PC-3 (cell line): ENCODE data around the gene KAZN. TPM values are rescaled to one million over a fixed set of nuclear protein-coding genes. Genes with fewer than 3 reads are reported as not detected.

Source experiments
- ATAC-seq: fragments of 200-7000 bp; cut with Tn5 transposase; 2 replicates; pipeline ENCODE4 v1.9.1; 2020; ENCODE audit warnings: mild to moderate bottlenecking, moderate library complexity
- BruUV-seq: library from RNA; stranded (reverse); fragments of 400-500 nt; replicated peaks from 2 replicates; lab custom pipeline; 2021; lab: Mats Ljungman, UMichigan
- CTCF ChIA-PET: fragments of 300-600 bp; sonication (Branson Sonifier 250); formaldehyde crosslinking; loops from one replicate; lab custom pipeline; 2022; ENCODE audit warnings: antibody characterized with exemption; lab: Charles Lee
- POLR2A ChIA-PET: fragments of 300-600 bp; sonication (Branson Sonifier 250); formaldehyde crosslinking; loops from one replicate; lab custom pipeline; 2022; ENCODE audit warnings: antibody characterized with exemption; ENCODE audit not compliant: unreplicated experiment; lab: Charles Lee
- DNase-seq: peaks from one replicate; pipeline ENCODE4 v3.0.0-alpha.2; 2015
- H2AFZ ChIP-seq: fragments of 300-600 bp; sonication (generic); 2 replicates; pipeline ENCODE4 v1.6.0; 2016; ENCODE audit warnings: antibody characterized with exemption, low read length
- H3F3A ChIP-seq: fragments of 300-600 bp; sonication (generic); one replicate; pipeline ENCODE4 v1.6.0; 2017; ENCODE audit warnings: antibody characterized with exemption, low read length, control low read depth, mild to moderate bottlenecking; ENCODE audit not compliant: unreplicated experiment
- H3K27ac ChIP-seq: fragments of 300-600 bp; sonication (generic); 2 replicates; pipeline ENCODE4 v1.5.1; 2016; ENCODE audit warnings: mild to moderate bottlenecking, low read length
- H3K27me3 ChIP-seq: fragments of 300-600 bp; sonication (generic); 2 replicates; pipeline ENCODE4 v1.6.1; 2016; ENCODE audit warnings: low read length, mixed read lengths
- H3K36me3 ChIP-seq: fragments of 300-600 bp; sonication (generic); 2 replicates; pipeline ENCODE4 v1.6.1; 2016; ENCODE audit warnings: low read depth, mixed run types, low read length, mixed read lengths
- H3K4me1 ChIP-seq: fragments of 300-600 bp; sonication (generic); 2 replicates; pipeline ENCODE4 v1.5.1; 2016; ENCODE audit warnings: low read length; ENCODE audit not compliant: insufficient read depth
- H3K4me2 ChIP-seq: fragments of 300-600 bp; sonication (generic); 2 replicates; pipeline ENCODE4 v1.6.0; 2016; ENCODE audit warnings: low read length
- H3K4me3 ChIP-seq: fragments of 300-600 bp; sonication (generic); 2 replicates; pipeline ENCODE4 v1.5.1; 2016; ENCODE audit warnings: mild to moderate bottlenecking, low read length, mixed read lengths
- H3K79me2 ChIP-seq: fragments of 300-600 bp; sonication (generic); 2 replicates; pipeline ENCODE4 v1.6.1; 2017; ENCODE audit warnings: low read length, mixed read lengths
- H3K9ac ChIP-seq: fragments of 300-600 bp; sonication (generic); 2 replicates; pipeline ENCODE4 v1.6.0; 2016; ENCODE audit warnings: mild to moderate bottlenecking, low read length
- H3K9me2 ChIP-seq: fragments of 300-600 bp; sonication (generic); replicated peaks from 2 replicates; pipeline ENCODE4 v1.6.1; 2016; ENCODE audit warnings: mixed run types, low read length, mixed read lengths
- H3K9me3 ChIP-seq: fragments of 300-600 bp; sonication (generic); 2 replicates; pipeline ENCODE4 v1.6.1; 2016; ENCODE audit warnings: low read length, mixed read lengths
- H4K20me1 ChIP-seq: fragments of 300-600 bp; sonication (generic); 2 replicates; pipeline ENCODE4 v1.6.1; 2016; ENCODE audit warnings: low read length, mixed read lengths
- EZH2 ChIP-seq: fragments of 300-600 bp; sonication (generic); IDR thresholded peaks from one replicate; pipeline ENCODE4 v1.6.1; 2017; ENCODE audit warnings: antibody characterized with exemption, mild to moderate bottlenecking, low read length; ENCODE audit not compliant: unreplicated experiment
- EZH2phosphoT487 ChIP-seq: fragments of 300-600 bp; sonication (generic); IDR thresholded peaks from 2 replicates; pipeline ENCODE4 v1.6.1; 2018; ENCODE audit warnings: mild to moderate bottlenecking, antibody characterized with exemption, low read length, borderline replicate concordance
- intact Hi-C: fragments of 100-400 bp; cut with micrococcal nuclease; formaldehyde crosslinking; loops from 2 replicates; pipeline ENCODE4 v1.9.0; 2023
- total RNA-seq: library from RNA; depleted of rRNA; stranded (reverse); fragments of >200 nt; gene quantifications from 2 replicates; pipeline ENCODE4 v1.2.3, GENCODE V29; 2014
- TF ChIP-seq, protein P1 (sequence below): fragments of 300-600 bp; sonication (generic); conservative IDR thresholded peaks from 2 replicates; pipeline ENCODE4 v1.5.1; 2017; ENCODE audit warnings: antibody characterized with exemption, low read depth, mild to moderate bottlenecking, low read length

KAZN gene
- total RNA-seq, 1 experiment from 2014 or later = 2.0 TPM

DNA sequence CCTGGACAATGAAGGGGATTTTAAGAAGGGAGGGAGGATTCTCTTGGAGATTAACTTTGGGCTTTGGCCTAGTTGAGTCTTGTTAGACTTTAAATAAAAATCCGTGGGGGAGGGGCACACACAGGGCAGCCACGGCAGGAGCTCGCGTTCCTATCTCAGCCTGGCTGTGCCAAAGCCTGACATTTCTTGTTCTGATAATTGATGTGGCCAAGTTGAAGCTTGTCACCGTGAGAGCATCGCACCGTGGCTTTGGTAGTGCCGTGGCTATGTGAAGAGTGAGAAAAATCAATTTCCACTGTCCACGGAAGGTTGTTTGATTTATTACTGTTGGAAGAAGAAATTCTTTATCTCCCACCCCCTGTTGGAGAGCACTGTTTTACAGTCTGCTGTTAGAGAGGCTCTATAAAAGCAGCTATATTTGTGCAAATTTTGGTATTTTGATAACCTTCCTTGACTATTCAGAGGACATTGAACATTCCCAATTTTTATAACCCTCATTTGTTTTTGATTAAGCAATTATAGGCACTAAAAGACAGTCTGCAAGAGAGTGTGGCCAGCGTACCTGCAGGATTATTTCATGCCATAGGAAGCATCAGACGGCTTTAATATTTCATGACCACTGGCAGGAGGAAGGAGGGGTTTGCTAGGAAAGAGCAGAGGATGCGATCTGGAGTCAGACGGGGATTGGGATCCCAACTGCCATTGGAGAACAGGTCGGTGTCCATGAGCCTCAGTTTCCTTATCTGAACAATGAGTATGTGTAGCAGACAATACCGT, 160.7 kb downstream of the KAZN start:
- POLR2A ChIA-PET = no interaction called here
- 0 out of 2 replicates have a peak, but pooled peaks cover 4% of the 10 kb centered on the region for H3K4me1 ChIP-seq
- H3K79me2 ChIP-seq = no peaks in the 10 kb centered on the region
- no peaks in the 10 kb centered on the region for H3K36me3 ChIP-seq
- TF ChIP-seq EZH2phosphoT487 (no peak), EZH2 (no peak)
- TF ChIP-seq, protein P1, sequence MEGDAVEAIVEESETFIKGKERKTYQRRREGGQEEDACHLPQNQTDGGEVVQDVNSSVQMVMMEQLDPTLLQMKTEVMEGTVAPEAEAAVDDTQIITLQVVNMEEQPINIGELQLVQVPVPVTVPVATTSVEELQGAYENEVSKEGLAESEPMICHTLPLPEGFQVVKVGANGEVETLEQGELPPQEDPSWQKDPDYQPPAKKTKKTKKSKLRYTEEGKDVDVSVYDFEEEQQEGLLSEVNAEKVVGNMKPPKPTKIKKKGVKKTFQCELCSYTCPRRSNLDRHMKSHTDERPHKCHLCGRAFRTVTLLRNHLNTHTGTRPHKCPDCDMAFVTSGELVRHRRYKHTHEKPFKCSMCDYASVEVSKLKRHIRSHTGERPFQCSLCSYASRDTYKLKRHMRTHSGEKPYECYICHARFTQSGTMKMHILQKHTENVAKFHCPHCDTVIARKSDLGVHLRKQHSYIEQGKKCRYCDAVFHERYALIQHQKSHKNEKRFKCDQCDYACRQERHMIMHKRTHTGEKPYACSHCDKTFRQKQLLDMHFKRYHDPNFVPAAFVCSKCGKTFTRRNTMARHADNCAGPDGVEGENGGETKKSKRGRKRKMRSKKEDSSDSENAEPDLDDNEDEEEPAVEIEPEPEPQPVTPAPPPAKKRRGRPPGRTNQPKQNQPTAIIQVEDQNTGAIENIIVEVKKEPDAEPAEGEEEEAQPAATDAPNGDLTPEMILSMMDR = no peak
- H3K27me3 ChIP-seq = no peaks in the 10 kb centered on the region
- no peak overlapping the region for H3K9ac ChIP-seq
- CTCF ChIA-PET = interaction anchor here (0.6 kb wide), 1 partner anchor 110 kb away, joined by 3 read pairs; no protein-coding TSS in a partner anchor
- H4K20me1 ChIP-seq = no peaks in the 10 kb centered on the region
- H3K9me2 ChIP-seq = no peaks in the 10 kb centered on the region
- intact Hi-C loops = no loop called here
- BruUV-seq = no TSS peak
- ATAC-seq (no peak), DNase-seq (no peak)
- H3K4me3 ChIP-seq = no peak overlapping the region
- no peak overlapping the region for H3K4me2 ChIP-seq
- H2AFZ ChIP-seq = no peak overlapping the region
- no peaks in the 10 kb centered on the region for H3K9me3 ChIP-seq
- no peak overlapping the region for H3K27ac ChIP-seq
- no peaks in the 10 kb centered on the region for H3F3A ChIP-seq

DNA sequence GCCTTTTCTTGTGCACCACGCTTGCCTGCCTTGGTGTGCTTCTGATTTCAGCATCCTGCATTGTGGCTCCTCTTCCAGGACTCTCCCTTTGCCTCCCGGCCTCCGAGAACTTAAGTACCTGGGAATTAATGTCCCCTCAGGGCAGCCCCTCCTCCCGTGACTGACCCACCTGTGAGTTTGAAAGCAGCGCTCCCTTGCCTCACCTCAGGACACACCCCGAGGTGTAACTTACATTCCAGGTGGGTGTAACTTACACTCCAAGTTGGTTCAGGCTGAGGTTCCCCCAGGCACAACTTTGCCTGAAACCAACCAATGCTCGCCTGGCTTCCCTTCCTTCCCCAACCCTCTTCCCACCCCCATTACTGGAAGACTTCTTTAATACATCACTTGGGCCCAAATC, 161.4 kb downstream of the KAZN start:
- no peak overlapping the region for H3K4me3 ChIP-seq
- H3K4me2 ChIP-seq = no peak overlapping the region
- no peaks in the 10 kb centered on the region for H3K79me2 ChIP-seq
- H3K9me3 ChIP-seq = no peaks in the 10 kb centered on the region
- H4K20me1 ChIP-seq = no peaks in the 10 kb centered on the region
- no peak overlapping the region for H3K27ac ChIP-seq
- no peak overlapping the region for H2AFZ ChIP-seq
- intact Hi-C loops = no loop called here
- ATAC-seq (no peak), DNase-seq (no peak)
- H3K9ac ChIP-seq = no peak overlapping the region
- H3K4me1 ChIP-seq = peaks cover 9% of the 10 kb centered on the region; the same call in 1 of the 2 replicates
- H3K36me3 ChIP-seq = no peaks in the 10 kb centered on the region
- ChIA-PET POLR2A (no interaction called here), CTCF (no interaction called here)
- no peak for TF ChIP-seq EZH2
- TF ChIP-seq, protein P1 = no peak
- no peak for TF ChIP-seq EZH2phosphoT487
- H3K27me3 ChIP-seq = no peaks in the 10 kb centered on the region
- BruUV-seq = no TSS peak
- H3K9me2 ChIP-seq = no peaks in the 10 kb centered on the region
- H3F3A ChIP-seq = no peaks in the 10 kb centered on the region

DNA sequence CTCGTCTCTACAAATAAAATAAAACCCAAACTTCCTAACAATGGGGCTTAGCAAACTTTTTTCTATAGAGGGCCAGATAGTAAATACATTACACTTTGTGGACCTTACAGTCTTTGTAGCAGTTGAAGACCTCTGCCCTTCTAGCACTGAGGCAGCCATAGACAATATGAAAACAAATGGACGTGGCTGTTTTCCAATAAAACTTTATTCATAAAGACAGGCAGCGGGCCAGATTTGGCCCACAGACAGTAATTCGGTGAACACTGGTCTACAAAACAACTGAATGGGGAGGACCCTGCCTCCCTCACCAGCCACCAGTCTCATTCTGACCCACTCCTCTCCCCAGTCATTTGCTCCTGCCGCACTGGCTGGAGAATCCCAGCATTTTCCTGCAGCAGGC, 162.3 kb downstream of the KAZN start:
- H3K9me3 ChIP-seq = no peaks in the 10 kb centered on the region
- no peak for TF ChIP-seq EZH2phosphoT487
- TF ChIP-seq EZH2 = no peak
- TF ChIP-seq, protein P1 = no peak
- CTCF ChIA-PET = no interaction called here
- H3F3A ChIP-seq = no peaks in the 10 kb centered on the region
- no peaks in the 10 kb centered on the region for H3K27me3 ChIP-seq
- no peaks in the 10 kb centered on the region for H3K36me3 ChIP-seq
- BruUV-seq = no TSS peak
- intact Hi-C loops = no loop called here
- ATAC-seq = no peak
- no peak overlapping the region for H3K9ac ChIP-seq
- H3K9me2 ChIP-seq = no peaks in the 10 kb centered on the region
- no peak overlapping the region for H3K4me3 ChIP-seq
- H3K4me1 ChIP-seq = peaks cover 18% of the 10 kb centered on the region
- no peak for DNase-seq
- no peaks in the 10 kb centered on the region for H3K79me2 ChIP-seq
- no peak overlapping the region for H2AFZ ChIP-seq
- H3K27ac ChIP-seq = no peak overlapping the region
- no peak overlapping the region for H3K4me2 ChIP-seq
- no peaks in the 10 kb centered on the region for H4K20me1 ChIP-seq
- POLR2A ChIA-PET = no interaction called here
